ENCODE results near the gene CDCA5.

The CDCA5 gene

GRCh38 chr11:65045061-65045460 lies 38.8 kb downstream of the CDCA5 start:
- DNase-seq (ENCODE audit: low spot score) (no peak), FAIRE-seq (no peak)

GRCh38 chr11:65043881-65044501 lies 39.8 kb downstream of the CDCA5 start:
- no peak for FAIRE-seq

GRCh38 chr11:65042891-65043290 lies 40.9 kb downstream of the CDCA5 start:
- no peak for DNase-seq (ENCODE audit: low spot score)
- no peak for FAIRE-seq

More at GRCh38 chr11:65043881-65044501, 39.8 kb downstream of the CDCA5 start:
- DNase-seq (ENCODE audit: low spot score) = no peak

GRCh38 chr11:65040847-65041622 lies 42.8 kb downstream of the CDCA5 start, which contains the start of gene SAC3D1:
SAC3D1 (plus strand) TSS chr11:65041210; CDS start chr11:65041293, 83 bp downstream.
- peak; percentile 85 for FAIRE-seq
- DNase-seq (ENCODE audit: low spot score) = peak; percentile 97

GRCh38 chr11:65040520-65040846 lies 43.4 kb downstream of the CDCA5 start:
- FAIRE-seq (no peak), DNase-seq (ENCODE audit: low spot score) (no peak)

GRCh38 chr11:65036931-65037330 lies 46.9 kb downstream of the CDCA5 start:
- FAIRE-seq (no peak), DNase-seq (ENCODE audit: low spot score) (no peak)

GRCh38 chr11:65035579-65035978 lies 48.3 kb downstream of the CDCA5 start:
- DNase-seq (ENCODE audit: low spot score) = no peak
- FAIRE-seq = no peak

GRCh38 chr11:65034423-65034822 lies 49.4 kb downstream of the CDCA5 start:
- FAIRE-seq (no peak), DNase-seq (ENCODE audit: low spot score) (no peak)

GRCh38 chr11:65032216-65032615 lies 51.6 kb downstream of the CDCA5 start:
- DNase-seq (ENCODE audit: low spot score) (no peak), FAIRE-seq (no peak)
